Erythroblast (primary cell): ENCODE results near the gene ITPRIP.

Experiments used
- DNase-seq, 2 experiments: peaks; one replicate each; lab custom pipeline; 2025; lab: John Stamatoyannopoulos, UW
- GATA1 ChIP-seq: IDR thresholded peaks from 2 replicates; pipeline ENCODE4 v1.6.1; 2011; ENCODE audit warnings: low read depth, mild to moderate bottlenecking, control low read depth, low read length, moderate library complexity
- POLR2A ChIP-seq: IDR thresholded peaks from 2 replicates; pipeline ENCODE4 v1.6.1; 2011; ENCODE audit warnings: mild to moderate bottlenecking, low read length

The ITPRIP gene

GRCh38 chr10:104284846-104285245 lies 53.4 kb downstream of the ITPRIP start:
- DNase-seq = no peak
- TF ChIP-seq POLR2A = no peak
- no peak for TF ChIP-seq GATA1

- no peak for DNase-seq
- TF ChIP-seq POLR2A (no peak), GATA1 (no peak)
These were observed 56.6 kb downstream of the ITPRIP start for GRCh38 chr10:104281694-104282093.

GRCh38 chr10:104279550-104280259 lies 58.6 kb downstream of the ITPRIP start:
- TF ChIP-seq GATA1 (no peak), POLR2A (no peak)
- DNase-seq = no peak

- DNase-seq = no peak
- TF ChIP-seq GATA1 = no peak
- TF ChIP-seq POLR2A = no peak
These were observed 60.5 kb downstream of the ITPRIP start for GRCh38 chr10:104277785-104278184.

- TF ChIP-seq GATA1 (no peak), POLR2A (no peak)
- no peak for DNase-seq
These were observed 62.1 kb downstream of the ITPRIP start for GRCh38 chr10:104276192-104276591.

GRCh38 chr10:104274762-104275721 lies 63.2 kb downstream of the ITPRIP start:
- DNase-seq = peak; percentile 68 to 76
- no peak for TF ChIP-seq GATA1
- TF ChIP-seq POLR2A = no peak

GRCh38 chr10:104273899-104274575 lies 64.2 kb downstream of the ITPRIP start:
- TF ChIP-seq POLR2A (no peak), GATA1 (no peak)
- peak; percentile 46 to 74 for DNase-seq

GRCh38 chr10:104273286-104273685 lies 65.0 kb downstream of the ITPRIP start:
- TF ChIP-seq POLR2A (no peak), GATA1 (no peak)
- DNase-seq = no peak

GRCh38 chr10:104268713-104269645 lies 69.3 kb downstream of the ITPRIP start, which contains the start of gene GSTO2:
GSTO2 (plus strand) TSS chr10:104269184; CDS start chr10:104274916, 5,732 bp downstream.
- TF ChIP-seq GATA1 = no peak
- TF ChIP-seq POLR2A = peak; percentile 96
- DNase-seq = peak; percentile 99

- DNase-seq = peak; percentile 62 to 75
- TF ChIP-seq GATA1 = no peak
- no peak for TF ChIP-seq POLR2A
These were observed 69.9 kb downstream of the ITPRIP start for GRCh38 chr10:104268405-104268712.

- no peak for TF ChIP-seq GATA1
- no peak for TF ChIP-seq POLR2A
- DNase-seq = no peak
These were observed 70.4 kb downstream of the ITPRIP start for GRCh38 chr10:104267721-104268404.

- DNase-seq = no peak
- TF ChIP-seq GATA1 = no peak
- no peak for TF ChIP-seq POLR2A
These were observed 73.5 kb downstream of the ITPRIP start for GRCh38 chr10:104264783-104265182.

- TF ChIP-seq POLR2A = no peak
- no peak for TF ChIP-seq GATA1
- no peak for DNase-seq
These were observed 76.2 kb downstream of the ITPRIP start for GRCh38 chr10:104262055-104262454.

- peak; percentile 62 to 79 for DNase-seq
These were observed 77.5 kb downstream of the ITPRIP start for GRCh38 chr10:104260775-104261115.

More at GRCh38 chr10:104260775-104261115, 77.5 kb downstream of the ITPRIP start:
- TF ChIP-seq POLR2A (peak; percentile 30), GATA1 (no peak)
